ENCODE data around the gene BCL7B. TPM values are rescaled to one million over a fixed set of nuclear protein-coding genes. Genes with fewer than 3 reads are reported as not detected.

The BCL7B gene
- total and polyA plus RNA-seq, 2 donors (not counting 3 experiments of a cell fraction or from before 2014, with no cell fraction given): 61.2 to 68.3 TPM

DNA sequence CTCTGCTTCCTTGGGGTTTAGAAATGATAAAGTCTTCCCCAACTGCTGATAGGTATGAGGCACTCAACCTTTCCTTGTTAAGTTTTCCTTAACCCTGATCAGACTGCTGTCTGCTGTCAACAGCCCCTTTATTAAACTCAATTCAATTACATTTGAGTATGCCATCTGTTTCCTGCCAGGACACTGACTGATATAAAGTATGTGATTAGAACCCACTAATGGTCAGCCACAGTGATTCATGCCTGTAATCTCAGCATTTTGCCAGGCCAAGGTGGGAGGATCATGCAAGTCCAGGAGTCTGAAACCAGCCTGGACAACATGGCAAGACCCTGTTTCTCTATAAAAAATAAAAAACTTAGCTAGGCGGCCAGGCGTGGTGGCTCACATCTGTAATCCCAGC lies 53.5 kb downstream of the BCL7B start:
- intact Hi-C loops (cut with micrococcal nuclease): no loop called here
- peaks cover 3% of the 10 kb centered on the region for H4K20me1 ChIP-seq (replicated peaks; ENCODE audit: control insufficient read depth, extremely low read depth, insufficient read depth, low read length)
- no peak overlapping the region for H3K4me3 ChIP-seq (replicated peaks in 1 of 3; ENCODE audit: insufficient read depth in 1 of 3, low read depth in 1 of 3, low read length in 3 of 3)
- no peaks in the 10 kb centered on the region for H3K9me1 ChIP-seq (replicated peaks; ENCODE audit: control insufficient read depth, extremely low read depth, insufficient read depth, low read length)
- H3K27ac ChIP-seq (ENCODE audit: insufficient read depth, low read depth, low read length): no peak overlapping the region
- peaks cover 22 to 24% of the 10 kb centered on the region in 2 experiments for H3K36me3 ChIP-seq (ENCODE audit: control insufficient read depth in 2 of 2, extremely low read depth in 1 of 2, insufficient read depth in 2 of 2, low read length in 2 of 2)
- ChIA-PET POLR2A (no interaction called here), CTCF (no interaction called here)
- no peak overlapping the region for H3K9ac ChIP-seq (replicated peaks; ENCODE audit: extremely low read depth, insufficient read depth, low read length)
- peaks cover 56% of the 10 kb centered on the region for H3K79me2 ChIP-seq (ENCODE audit: control insufficient read depth, insufficient read depth, low read length)
- no peak for TF ChIP-seq POLR2A (IDR thresholded peaks at IDR 0.05; ENCODE audit: low read depth, low read length)
- no peak for TF ChIP-seq EZH2 (IDR thresholded peaks at IDR 0.05; ENCODE audit: borderline replicate concordance, low read depth, low read length, severe bottlenecking)
- TF ChIP-seq MYC (IDR thresholded peaks at IDR 0.05; ENCODE audit: low read depth, low read length): no peak
- TF ChIP-seq POLR2AphosphoS5 (IDR thresholded peaks at IDR 0.05; ENCODE audit: insufficient read depth, low read depth, low read length): no peak
- TF ChIP-seq GATA2 (IDR thresholded peaks at IDR 0.05; ENCODE audit: insufficient read depth, insufficient read length, low read depth, low read length): no peak
- no peak for TF ChIP-seq JUN (IDR thresholded peaks at IDR 0.05; ENCODE audit: borderline replicate concordance, insufficient read depth, insufficient read length, low read depth)
- no peak overlapping the region for H3K4me2 ChIP-seq (ENCODE audit: insufficient read depth, low read length)
- no peaks in the 10 kb centered on the region for H3K4me1 ChIP-seq (ENCODE audit: control insufficient read depth, extremely low read depth, insufficient read depth, low read length)
- no peaks in the 10 kb centered on the region for H3K9me3 ChIP-seq (replicated peaks; ENCODE audit: control insufficient read depth, insufficient read depth, low read length)
- FAIRE-seq (no peak), DNase-seq (ENCODE audit: low read depth, low spot score) (no peak)
- no peaks in the 10 kb centered on the region for H3K27me3 ChIP-seq (ENCODE audit: control insufficient read depth in 2 of 2, insufficient read depth in 2 of 2, low read length in 2 of 2)
- BruUV-seq (replicated peaks): no TSS peak
- dilution Hi-C loops (cut with MboI; ENCODE audit: extremely low pct_ligation_motif_present, low sequenced_read_pairs): no loop called here
- no peak overlapping the region for H2AFZ ChIP-seq (ENCODE audit: low read depth, low read length)

DNA sequence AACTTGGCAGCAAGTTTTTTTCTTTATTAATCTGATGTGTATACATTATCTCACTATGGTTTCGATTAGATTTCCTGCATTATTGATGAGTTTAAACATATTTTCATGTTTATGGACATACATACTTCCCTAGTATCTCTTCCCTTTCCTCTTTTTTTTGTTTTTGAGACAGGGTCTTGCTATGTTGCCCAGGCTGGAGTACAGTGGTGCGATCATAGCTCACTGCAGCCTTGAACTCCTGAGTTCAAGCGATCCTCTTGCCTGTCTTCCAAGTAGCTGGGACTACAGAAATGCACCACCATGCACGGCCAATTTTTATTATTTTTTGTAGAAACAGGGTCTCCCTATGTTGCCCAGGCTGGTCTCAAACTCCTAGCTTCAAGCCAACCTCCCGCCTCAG lies 54.3 kb downstream of the BCL7B start:
- H3K4me3 ChIP-seq (replicated peaks in 1 of 3; ENCODE audit: insufficient read depth in 1 of 3, low read depth in 1 of 3, low read length in 3 of 3): no peak overlapping the region
- FAIRE-seq (no peak), DNase-seq (ENCODE audit: low read depth, low spot score) (no peak)
- H3K27ac ChIP-seq (ENCODE audit: insufficient read depth, low read depth, low read length): no peak overlapping the region
- intact Hi-C loops (cut with micrococcal nuclease) (no loop called here), dilution Hi-C loops (cut with MboI; ENCODE audit: extremely low pct_ligation_motif_present, low sequenced_read_pairs) (no loop called here)
- TF ChIP-seq JUN (IDR thresholded peaks at IDR 0.05; ENCODE audit: borderline replicate concordance, insufficient read depth, insufficient read length, low read depth) (no peak), EZH2 (IDR thresholded peaks at IDR 0.05; ENCODE audit: borderline replicate concordance, low read depth, low read length, severe bottlenecking) (no peak), FOS (IDR thresholded peaks at IDR 0.05; ENCODE audit: borderline replicate concordance, insufficient read depth, low read length) (no peak)
- TF ChIP-seq, protein P1, sequence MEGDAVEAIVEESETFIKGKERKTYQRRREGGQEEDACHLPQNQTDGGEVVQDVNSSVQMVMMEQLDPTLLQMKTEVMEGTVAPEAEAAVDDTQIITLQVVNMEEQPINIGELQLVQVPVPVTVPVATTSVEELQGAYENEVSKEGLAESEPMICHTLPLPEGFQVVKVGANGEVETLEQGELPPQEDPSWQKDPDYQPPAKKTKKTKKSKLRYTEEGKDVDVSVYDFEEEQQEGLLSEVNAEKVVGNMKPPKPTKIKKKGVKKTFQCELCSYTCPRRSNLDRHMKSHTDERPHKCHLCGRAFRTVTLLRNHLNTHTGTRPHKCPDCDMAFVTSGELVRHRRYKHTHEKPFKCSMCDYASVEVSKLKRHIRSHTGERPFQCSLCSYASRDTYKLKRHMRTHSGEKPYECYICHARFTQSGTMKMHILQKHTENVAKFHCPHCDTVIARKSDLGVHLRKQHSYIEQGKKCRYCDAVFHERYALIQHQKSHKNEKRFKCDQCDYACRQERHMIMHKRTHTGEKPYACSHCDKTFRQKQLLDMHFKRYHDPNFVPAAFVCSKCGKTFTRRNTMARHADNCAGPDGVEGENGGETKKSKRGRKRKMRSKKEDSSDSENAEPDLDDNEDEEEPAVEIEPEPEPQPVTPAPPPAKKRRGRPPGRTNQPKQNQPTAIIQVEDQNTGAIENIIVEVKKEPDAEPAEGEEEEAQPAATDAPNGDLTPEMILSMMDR (IDR thresholded peaks at IDR 0.05; ENCODE audit: extremely low read depth in 1 of 2, insufficient read depth in 1 of 2, low read depth in 1 of 2, low read length in 2 of 2): no peak
- H2AFZ ChIP-seq (ENCODE audit: low read depth, low read length): no peak overlapping the region
- CTCF ChIA-PET: no interaction called here
- no peaks in the 10 kb centered on the region for H3K9me3 ChIP-seq (replicated peaks; ENCODE audit: control insufficient read depth, insufficient read depth, low read length)
- POLR2A ChIA-PET: no interaction called here
- H3K4me2 ChIP-seq (ENCODE audit: insufficient read depth, low read length): no peak overlapping the region
- H3K79me2 ChIP-seq (ENCODE audit: control insufficient read depth, insufficient read depth, low read length): peaks cover 56% of the 10 kb centered on the region
- BruUV-seq (replicated peaks): no TSS peak
- H3K27me3 ChIP-seq (ENCODE audit: control insufficient read depth in 2 of 2, insufficient read depth in 2 of 2, low read length in 2 of 2): no peaks in the 10 kb centered on the region
- no peaks in the 10 kb centered on the region for H3K4me1 ChIP-seq (ENCODE audit: control insufficient read depth, extremely low read depth, insufficient read depth, low read length)
- no peak overlapping the region for H3K9ac ChIP-seq (replicated peaks; ENCODE audit: extremely low read depth, insufficient read depth, low read length)
- peaks cover 22 to 24% of the 10 kb centered on the region in 2 experiments for H3K36me3 ChIP-seq (ENCODE audit: control insufficient read depth in 2 of 2, extremely low read depth in 1 of 2, insufficient read depth in 2 of 2, low read length in 2 of 2)
- H3K9me1 ChIP-seq (replicated peaks; ENCODE audit: control insufficient read depth, extremely low read depth, insufficient read depth, low read length): no peaks in the 10 kb centered on the region
- peaks cover 3% of the 10 kb centered on the region for H4K20me1 ChIP-seq (replicated peaks; ENCODE audit: control insufficient read depth, extremely low read depth, insufficient read depth, low read length)

Measured in endothelial cell of umbilical vein (primary cell).